GM23338 (cell line): Measurements from ENCODE around the gene PDZK1IP1.
"Not testable (repeated sequence)": the region's sequence is repeated elsewhere in the genome, so short reads cannot be mapped to it uniquely, and the experiment has no call there.

Source experiments
- CREB1 ChIP-seq: fragments of 250-450 bp; sonication (Bioruptor Pico); IDR thresholded peaks from 2 replicates; pipeline ENCODE4 v1.5.0; 2020; ENCODE audit warnings: low read depth, mild to moderate bottlenecking, moderate library complexity
- CTCF ChIP-seq, 2 experiments: fragments of 200-600 bp in 1 of 2; sonication (generic) in 1 of 2; conservative IDR thresholded peaks; 2 replicates each; pipeline versions ENCODE4 v1.5.1 to v1.6.1; 2016 to 2017; ENCODE audit warnings: antibody characterized with exemption in 2 of 2, low read depth in 2 of 2, mild to moderate bottlenecking in 2 of 2, moderate library complexity in 1 of 2
- EZH2 ChIP-seq: fragments of 200-600 bp; sonication (generic); IDR thresholded peaks from one replicate; pipeline ENCODE4 v1.8.0; 2017; ENCODE audit warnings: antibody characterized with exemption, mild to moderate bottlenecking, low read depth; ENCODE audit not compliant: unreplicated experiment
- EZH2phosphoT487 ChIP-seq: fragments of 200-600 bp; sonication (generic); IDR thresholded peaks from one replicate; pipeline ENCODE4 v1.8.1; 2018; ENCODE audit warnings: antibody characterized with exemption; ENCODE audit not compliant: unreplicated experiment
- NANOG ChIP-seq: IDR thresholded peaks from 2 replicates; pipeline ENCODE4 v1.6.1; 2016; ENCODE audit warnings: antibody characterized with exemption, borderline replicate concordance
- POLR2AphosphoS5 ChIP-seq: IDR thresholded peaks from 2 replicates; pipeline ENCODE4 v1.6.1; 2016; ENCODE audit warnings: antibody characterized with exemption, low read depth
- ZNF331 ChIP-seq: fragments of 250-450 bp; sonication (Bioruptor Pico); IDR thresholded peaks from 2 replicates; pipeline ENCODE4 v1.5.0; 2020; ENCODE audit warnings: low read depth, mild to moderate bottlenecking, moderate library complexity
- TF ChIP-seq, protein P1 (sequence below): IDR thresholded peaks from one replicate; pipeline ENCODE4 v1.6.1; 2018; ENCODE audit warnings: antibody characterized with exemption; ENCODE audit not compliant: unreplicated experiment

DNA sequence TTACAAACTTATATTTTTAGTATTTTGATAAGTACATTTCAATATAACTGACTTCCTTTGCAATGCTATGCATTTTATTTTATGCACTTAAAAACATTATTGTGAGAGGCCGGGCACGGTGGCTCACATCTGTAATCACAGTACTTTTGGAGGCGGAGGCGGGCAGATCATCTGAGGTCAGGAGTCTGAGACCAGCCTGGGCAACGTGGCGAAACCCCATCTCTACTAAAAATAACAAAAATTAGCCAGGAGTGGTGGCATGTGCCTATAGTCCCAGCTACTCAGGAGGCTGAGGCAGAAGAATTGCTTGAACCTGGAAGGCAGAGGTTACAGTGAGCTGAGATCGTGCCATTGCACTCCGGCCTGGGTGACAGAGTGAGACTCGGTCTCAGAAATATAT is 6.1 kb upstream of the PDZK1IP1 start:
- TF ChIP-seq ZNF331 (CRISPR knock-in tag); CTCF (conservative IDR thresholded peaks at IDR 0.05; ENCODE audit: low read depth in 2 of 2); CREB1 (CRISPR knock-in tag); POLR2AphosphoS5; EZH2; EZH2phosphoT487; NANOG: not testable (repeated sequence)
- TF ChIP-seq, protein P1, sequence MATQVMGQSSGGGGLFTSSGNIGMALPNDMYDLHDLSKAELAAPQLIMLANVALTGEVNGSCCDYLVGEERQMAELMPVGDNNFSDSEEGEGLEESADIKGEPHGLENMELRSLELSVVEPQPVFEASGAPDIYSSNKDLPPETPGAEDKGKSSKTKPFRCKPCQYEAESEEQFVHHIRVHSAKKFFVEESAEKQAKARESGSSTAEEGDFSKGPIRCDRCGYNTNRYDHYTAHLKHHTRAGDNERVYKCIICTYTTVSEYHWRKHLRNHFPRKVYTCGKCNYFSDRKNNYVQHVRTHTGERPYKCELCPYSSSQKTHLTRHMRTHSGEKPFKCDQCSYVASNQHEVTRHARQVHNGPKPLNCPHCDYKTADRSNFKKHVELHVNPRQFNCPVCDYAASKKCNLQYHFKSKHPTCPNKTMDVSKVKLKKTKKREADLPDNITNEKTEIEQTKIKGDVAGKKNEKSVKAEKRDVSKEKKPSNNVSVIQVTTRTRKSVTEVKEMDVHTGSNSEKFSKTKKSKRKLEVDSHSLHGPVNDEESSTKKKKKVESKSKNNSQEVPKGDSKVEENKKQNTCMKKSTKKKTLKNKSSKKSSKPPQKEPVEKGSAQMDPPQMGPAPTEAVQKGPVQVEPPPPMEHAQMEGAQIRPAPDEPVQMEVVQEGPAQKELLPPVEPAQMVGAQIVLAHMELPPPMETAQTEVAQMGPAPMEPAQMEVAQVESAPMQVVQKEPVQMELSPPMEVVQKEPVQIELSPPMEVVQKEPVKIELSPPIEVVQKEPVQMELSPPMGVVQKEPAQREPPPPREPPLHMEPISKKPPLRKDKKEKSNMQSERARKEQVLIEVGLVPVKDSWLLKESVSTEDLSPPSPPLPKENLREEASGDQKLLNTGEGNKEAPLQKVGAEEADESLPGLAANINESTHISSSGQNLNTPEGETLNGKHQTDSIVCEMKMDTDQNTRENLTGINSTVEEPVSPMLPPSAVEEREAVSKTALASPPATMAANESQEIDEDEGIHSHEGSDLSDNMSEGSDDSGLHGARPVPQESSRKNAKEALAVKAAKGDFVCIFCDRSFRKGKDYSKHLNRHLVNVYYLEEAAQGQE = not testable (repeated sequence)
